Measurements from ENCODE around the gene SETD9. TPM values are rescaled to one million over a fixed set of nuclear protein-coding genes. Genes with fewer than 3 reads are reported as not detected.

The SETD9 gene
- total and polyA plus RNA-seq, 4 donors = 3.1 to 10.1 (median 6.1) TPM

GRCh38 chr5:56896763-56897162 lies 12.6 kb upstream of the SETD9 start:
- H3K36me3 ChIP-seq (ENCODE audit: control insufficient read depth in 4 of 4, insufficient read depth in 3 of 4, low read depth in 1 of 4, low read length in 3 of 4) = peaks cover 2 to 11% (median 7%) of the 10 kb centered on the region in 4 donors
- H3K4me1 ChIP-seq (ENCODE audit: control insufficient read depth in 4 of 4, insufficient read depth in 4 of 4, low read length in 3 of 4) = peaks cover 0 to 3% (median 0%) of the 10 kb centered on the region in 4 donors
- H3K4me3 ChIP-seq (ENCODE audit: low read depth in 1 of 3, low read length in 3 of 3) = no peak overlapping the region
- no peak overlapping the region for H3K9ac ChIP-seq (ENCODE audit: low read depth in 1 of 2, low read length in 2 of 2)
- no peak for TF ChIP-seq JUND (IDR thresholded peaks at IDR 0.05)
- no peak for TF ChIP-seq FOXA2 (IDR thresholded peaks at IDR 0.05)
- no peak for TF ChIP-seq RAD21 (IDR thresholded peaks at IDR 0.05)
- DNase-seq (ENCODE audit: low spot score) = no peak
- H3K9me3 ChIP-seq (ENCODE audit: control insufficient read depth in 4 of 4, low read length in 3 of 4) = no peaks in the 10 kb centered on the region
- H3K27ac ChIP-seq (ENCODE audit: low read depth in 1 of 2, low read length in 2 of 2) = no peak overlapping the region
- no peaks in the 10 kb centered on the region for H3K27me3 ChIP-seq (ENCODE audit: control insufficient read depth in 4 of 4, insufficient read depth in 4 of 4, low read length in 3 of 4)
- WGBS = 98% methylated on average over 4 of the region's 4 CpGs

- WGBS = 93% methylated on average over 4 of the region's 4 CpGs
- TF ChIP-seq ATF3 (IDR thresholded peaks at IDR 0.05) (no peak), FOXA2 (IDR thresholded peaks at IDR 0.05) (no peak), TAF1 (conservative IDR thresholded peaks at IDR 0.05) (no peak)
- no peaks in the 10 kb centered on the region for H3K9me3 ChIP-seq (ENCODE audit: control insufficient read depth in 4 of 4, low read length in 3 of 4)
- no peak overlapping the region for H3K27ac ChIP-seq (ENCODE audit: low read depth in 1 of 2, low read length in 2 of 2)
- peaks cover 0 to 3% (median 0%) of the 10 kb centered on the region in 4 donors for H3K4me1 ChIP-seq (ENCODE audit: control insufficient read depth in 4 of 4, insufficient read depth in 4 of 4, low read length in 3 of 4)
- peaks cover 2 to 10% (median 7%) of the 10 kb centered on the region in 4 donors for H3K36me3 ChIP-seq (ENCODE audit: control insufficient read depth in 4 of 4, insufficient read depth in 3 of 4, low read depth in 1 of 4, low read length in 3 of 4)
- H3K27me3 ChIP-seq (ENCODE audit: control insufficient read depth in 4 of 4, insufficient read depth in 4 of 4, low read length in 3 of 4) = no peaks in the 10 kb centered on the region
- H3K4me3 ChIP-seq (ENCODE audit: low read depth in 1 of 3, low read length in 3 of 3) = no peak overlapping the region
- no peak overlapping the region for H3K9ac ChIP-seq (ENCODE audit: low read depth in 1 of 2, low read length in 2 of 2)
- no peak for DNase-seq (ENCODE audit: low spot score)
Observed at GRCh38 chr5:56898213-56898612, 11.2 kb upstream of the SETD9 start.

GRCh38 chr5:56900395-56900794 lies 9.0 kb upstream of the SETD9 start:
- DNase-seq (ENCODE audit: low spot score) = no peak
- Histone ChIP-seq H3K9me3 (ENCODE audit: control insufficient read depth in 4 of 4, low read length in 3 of 4) (no peaks in the 10 kb centered on the region), H3K9ac (ENCODE audit: low read depth in 1 of 2, low read length in 2 of 2) (no peak overlapping the region), H3K4me3 (ENCODE audit: low read depth in 1 of 3, low read length in 3 of 3) (no peak overlapping the region), H3K27me3 (ENCODE audit: control insufficient read depth in 4 of 4, insufficient read depth in 4 of 4, low read length in 3 of 4) (no peaks in the 10 kb centered on the region), H3K4me1 (ENCODE audit: control insufficient read depth in 4 of 4, insufficient read depth in 4 of 4, low read length in 3 of 4) (peaks cover 0 to 3% (median 0%) of the 10 kb centered on the region in 4 donors), H3K36me3 (ENCODE audit: control insufficient read depth in 4 of 4, insufficient read depth in 3 of 4, low read depth in 1 of 4, low read length in 3 of 4) (peaks cover 0 to 3% (median under 1%) of the 10 kb centered on the region in 4 donors), H3K27ac (ENCODE audit: low read depth in 1 of 2, low read length in 2 of 2) (no peak overlapping the region)
- WGBS = 58% methylated on average over 4 of the region's 4 CpGs
- TF ChIP-seq FOXA2 (IDR thresholded peaks at IDR 0.05) (no peak), JUND (IDR thresholded peaks at IDR 0.05) (no peak), HNF4G (IDR thresholded peaks at IDR 0.05) (no peak), YY1 (IDR thresholded peaks at IDR 0.05) (no peak), GABPA (IDR thresholded peaks at IDR 0.05 in 1 of 2, conservative IDR thresholded peaks at IDR 0.05 in 1 of 2) (no peak), TAF1 (conservative IDR thresholded peaks at IDR 0.05) (no peak), ATF3 (IDR thresholded peaks at IDR 0.05) (no peak), HNF4A (conservative IDR thresholded peaks at IDR 0.05) (no peak), REST (IDR thresholded peaks at IDR 0.05) (no peak), RXRA (IDR thresholded peaks at IDR 0.05) (no peak), SP1 (IDR thresholded peaks at IDR 0.05) (no peak), MAX (IDR thresholded peaks at IDR 0.05) (no peak), RAD21 (IDR thresholded peaks at IDR 0.05) (no peak)

All from liver (tissue), 9 donors.